Ectodermal cell (in vitro differentiated cells): ENCODE data around the gene MAPK13.

Experiments used
- H3K27ac ChIP-seq: 2 replicates; pipeline ENCODE4 v1.7.0; 2013; ENCODE audit warnings: mild to moderate bottlenecking, low read depth, low read length; ENCODE audit not compliant: insufficient read depth, poor library complexity, severe bottlenecking
- H3K27me3 ChIP-seq: 2 replicates; pipeline ENCODE4 v1.7.0; 2013; ENCODE audit warnings: mild to moderate bottlenecking, low read length; ENCODE audit not compliant: insufficient read depth, control insufficient read depth, poor library complexity, severe bottlenecking
- H3K36me3 ChIP-seq: one replicate; pipeline ENCODE4 v1.7.0; 2013; ENCODE audit warnings: low read length; ENCODE audit not compliant: control insufficient read depth, insufficient read depth
- H3K4me1 ChIP-seq: one replicate; pipeline ENCODE4 v1.7.0; 2013; ENCODE audit warnings: low read length; ENCODE audit not compliant: control insufficient read depth, insufficient read depth
- H3K4me3 ChIP-seq: 2 replicates; pipeline ENCODE4 v1.7.0; 2013; ENCODE audit warnings: low read depth, low read length, control low read depth; ENCODE audit not compliant: insufficient read depth
- H3K9me3 ChIP-seq: 2 replicates; pipeline ENCODE4 v1.7.0; 2013; ENCODE audit warnings: mild to moderate bottlenecking, low read length, moderate library complexity; ENCODE audit not compliant: control insufficient read depth
- WGBS, 2 experiments: methylation state at CpG; one replicate each; pipeline ENCODE4 v1.1.7; 2013; ENCODE audit warnings: missing lambda C conversion rate in 2 of 2; 5-methylcytosine and 5-hydroxymethylcytosine counted together

The MAPK13 gene

DNA sequence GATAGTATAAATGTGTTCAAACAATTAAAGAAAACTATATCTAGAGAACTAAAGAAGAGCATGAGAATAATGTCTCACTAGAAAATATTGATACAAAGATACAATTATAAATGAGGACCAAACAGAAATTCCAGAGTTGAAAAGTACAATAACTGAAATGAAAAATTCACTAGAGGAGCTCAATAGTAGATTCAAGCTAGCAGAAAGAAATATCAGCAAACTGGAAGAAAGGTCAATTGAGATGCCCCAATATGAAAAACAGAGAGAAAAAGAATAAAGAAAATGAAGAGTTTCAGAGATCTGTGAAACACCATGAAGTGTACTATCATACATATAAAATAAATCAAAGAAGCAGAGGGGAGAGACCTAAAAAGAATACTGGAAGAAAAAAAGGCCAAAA, 48.2 kb downstream of the MAPK13 start:
- Histone ChIP-seq H3K36me3 (no peaks in the 10 kb centered on the region), H3K4me1 (no peaks in the 10 kb centered on the region), H3K4me3 (no peak overlapping the region), H3K9me3 (no peaks in the 10 kb centered on the region), H3K27me3 (no peaks in the 10 kb centered on the region), H3K27ac (no peak overlapping the region)

GRCh38 chr6:36180126-36180525, 49.8 kb downstream of the MAPK13 start:
- Histone ChIP-seq H3K4me3 (no peak overlapping the region), H3K27me3 (no peaks in the 10 kb centered on the region), H3K9me3 (no peaks in the 10 kb centered on the region), H3K4me1 (no peaks in the 10 kb centered on the region), H3K27ac (no peak overlapping the region), H3K36me3 (no peaks in the 10 kb centered on the region)
- WGBS, 2 experiments = 84 to 85% methylated on average over 1 of the region's 1 CpG

- no peaks in the 10 kb centered on the region for H3K9me3 ChIP-seq
- H3K27me3 ChIP-seq = no peaks in the 10 kb centered on the region
- no peak overlapping the region for H3K4me3 ChIP-seq
- H3K36me3 ChIP-seq = no peaks in the 10 kb centered on the region
- H3K27ac ChIP-seq = no peak overlapping the region
- no peaks in the 10 kb centered on the region for H3K4me1 ChIP-seq
These were observed 54.0 kb downstream of the MAPK13 start for GRCh38 chr6:36184311-36184710.

GRCh38 chr6:36186199-36186598, 55.9 kb downstream of the MAPK13 start:
- 96 to 98% methylated on average over 2 of the region's 2 CpGs for WGBS, 2 experiments
- Histone ChIP-seq H3K9me3 (no peaks in the 10 kb centered on the region), H3K27me3 (no peaks in the 10 kb centered on the region), H3K4me3 (no peak overlapping the region), H3K4me1 (no peaks in the 10 kb centered on the region), H3K36me3 (no peaks in the 10 kb centered on the region), H3K27ac (no peak overlapping the region)

GRCh38 chr6:36187446-36187845, 57.1 kb downstream of the MAPK13 start:
- Histone ChIP-seq H3K4me3 (no peak overlapping the region), H3K36me3 (no peaks in the 10 kb centered on the region), H3K9me3 (no peaks in the 10 kb centered on the region), H3K27me3 (no peaks in the 10 kb centered on the region), H3K4me1 (no peaks in the 10 kb centered on the region), H3K27ac (no peak overlapping the region)
- WGBS, 2 experiments = 85 to 91% methylated on average over 2 of the region's 2 CpGs
